Measurements from ENCODE around the gene LIMK2. TPM values are rescaled to one million over a fixed set of nuclear protein-coding genes. Genes with fewer than 3 reads are reported as not detected.

LIMK2 gene
- total RNA-seq, 6 experiments from 2014 or later, result 27.9 to 31.4 (median 28.9) TPM

GRCh38 chr22:31177420-31178162 lies 34.5 kb upstream of the LIMK2 start:
- DNase-seq, result peak; percentile 87
- Mint-ChIP-seq H3K27ac (peak overlapping the region; percentile 86), H3K4me3 (peak overlapping the region; percentile 46), H3K36me3 (ENCODE audit: low read depth) (peaks cover 12% of the 10 kb centered on the region), H3K9me3 (no peaks in the 10 kb centered on the region), H3K4me1 (ENCODE audit: low read depth) (peaks cover 53% of the 10 kb centered on the region), H3K27me3 (ENCODE audit: insufficient read depth) (no peaks in the 10 kb centered on the region; the same call in 1 of the 2 replicates)
- TF ChIP-seq, protein P1, sequence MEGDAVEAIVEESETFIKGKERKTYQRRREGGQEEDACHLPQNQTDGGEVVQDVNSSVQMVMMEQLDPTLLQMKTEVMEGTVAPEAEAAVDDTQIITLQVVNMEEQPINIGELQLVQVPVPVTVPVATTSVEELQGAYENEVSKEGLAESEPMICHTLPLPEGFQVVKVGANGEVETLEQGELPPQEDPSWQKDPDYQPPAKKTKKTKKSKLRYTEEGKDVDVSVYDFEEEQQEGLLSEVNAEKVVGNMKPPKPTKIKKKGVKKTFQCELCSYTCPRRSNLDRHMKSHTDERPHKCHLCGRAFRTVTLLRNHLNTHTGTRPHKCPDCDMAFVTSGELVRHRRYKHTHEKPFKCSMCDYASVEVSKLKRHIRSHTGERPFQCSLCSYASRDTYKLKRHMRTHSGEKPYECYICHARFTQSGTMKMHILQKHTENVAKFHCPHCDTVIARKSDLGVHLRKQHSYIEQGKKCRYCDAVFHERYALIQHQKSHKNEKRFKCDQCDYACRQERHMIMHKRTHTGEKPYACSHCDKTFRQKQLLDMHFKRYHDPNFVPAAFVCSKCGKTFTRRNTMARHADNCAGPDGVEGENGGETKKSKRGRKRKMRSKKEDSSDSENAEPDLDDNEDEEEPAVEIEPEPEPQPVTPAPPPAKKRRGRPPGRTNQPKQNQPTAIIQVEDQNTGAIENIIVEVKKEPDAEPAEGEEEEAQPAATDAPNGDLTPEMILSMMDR (IDR thresholded peaks at IDR 0.05), result peak; percentile 56; the same call in 1 of the 2 replicates

DNA sequence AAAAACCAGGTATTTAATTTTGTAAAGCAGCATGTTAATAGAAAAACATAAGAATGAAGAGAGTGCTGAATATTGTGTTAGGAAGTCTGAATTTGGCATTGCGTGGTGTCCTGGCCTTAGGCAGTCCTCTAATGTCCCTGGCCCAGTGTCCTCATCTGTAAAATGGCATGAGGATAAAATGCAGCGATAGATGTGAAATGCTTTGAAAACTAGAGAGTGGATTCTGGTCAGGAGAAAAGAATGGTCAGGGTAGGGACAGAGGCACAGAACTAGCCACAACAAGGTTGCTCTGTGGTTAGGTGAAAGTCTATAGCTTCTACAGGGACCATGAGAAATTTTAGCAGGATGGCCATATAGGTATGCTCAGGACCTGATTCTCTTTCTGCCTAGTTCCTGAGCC lies 33.2 kb upstream of the LIMK2 start:
- Mint-ChIP-seq H3K4me3 (no peak overlapping the region), H3K4me1 (ENCODE audit: low read depth) (peaks cover 41% of the 10 kb centered on the region), H3K27ac (peak overlapping the region; percentile 86), H3K27me3 (ENCODE audit: insufficient read depth) (no peaks in the 10 kb centered on the region), H3K36me3 (ENCODE audit: low read depth) (peaks cover 12% of the 10 kb centered on the region), H3K9me3 (no peaks in the 10 kb centered on the region)
- TF ChIP-seq, protein P1 (IDR thresholded peaks at IDR 0.05), result no peak
- DNase-seq, result no peak

GRCh38 chr22:31179345-31179744 lies 32.8 kb upstream of the LIMK2 start:
- no peaks in the 10 kb centered on the region for H3K9me3 Mint-ChIP-seq
- no peaks in the 10 kb centered on the region for H3K27me3 Mint-ChIP-seq (ENCODE audit: insufficient read depth)
- no peak overlapping the region for H3K4me3 Mint-ChIP-seq
- peak overlapping the region; percentile 86; the same call in 1 of the 2 replicates for H3K27ac Mint-ChIP-seq
- peak; percentile 22 for DNase-seq
- H3K4me1 Mint-ChIP-seq (ENCODE audit: low read depth), result peaks cover 36% of the 10 kb centered on the region
- H3K36me3 Mint-ChIP-seq (ENCODE audit: low read depth), result peaks cover 12% of the 10 kb centered on the region
- TF ChIP-seq, protein P1 (IDR thresholded peaks at IDR 0.05), result no peak

DNA sequence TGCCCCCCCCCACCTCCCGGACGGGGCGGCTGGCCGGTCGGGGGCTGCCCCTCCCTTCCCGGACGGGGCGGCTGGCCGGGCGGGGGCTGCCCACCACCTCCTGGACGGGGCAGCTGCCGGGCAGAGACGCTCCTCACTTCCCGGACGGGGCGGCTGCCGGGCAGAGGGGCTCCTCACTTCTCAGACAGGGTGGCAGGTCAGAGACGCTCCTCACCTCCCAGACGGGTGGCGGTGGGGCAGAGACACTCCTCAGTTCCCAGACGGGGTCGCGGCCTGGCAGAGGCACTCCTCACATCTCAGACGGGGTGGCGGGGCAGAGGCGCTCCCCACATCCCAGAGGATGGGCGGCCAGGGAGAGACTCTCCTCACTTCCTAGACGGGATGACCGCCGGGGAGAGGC lies 28.1 kb upstream of the LIMK2 start:
- peaks cover 9% of the 10 kb centered on the region for H3K4me1 Mint-ChIP-seq (ENCODE audit: low read depth)
- H3K36me3 Mint-ChIP-seq (ENCODE audit: low read depth), result peaks cover 25% of the 10 kb centered on the region
- no peaks in the 10 kb centered on the region for H3K9me3 Mint-ChIP-seq
- H3K4me3 Mint-ChIP-seq, result no peak overlapping the region
- TF ChIP-seq, protein P1 (IDR thresholded peaks at IDR 0.05), result no peak
- H3K27me3 Mint-ChIP-seq (ENCODE audit: insufficient read depth), result no peaks in the 10 kb centered on the region
- H3K27ac Mint-ChIP-seq, result no peak overlapping the region
- DNase-seq, result no peak

- no peaks in the 10 kb centered on the region for H3K27me3 Mint-ChIP-seq (ENCODE audit: insufficient read depth)
- H3K4me3 Mint-ChIP-seq, result no peak overlapping the region
- peak overlapping the region; percentile 26; the same call in 1 of the 2 replicates for H3K27ac Mint-ChIP-seq
These were observed 27.0 kb upstream of the LIMK2 start for GRCh38 chr22:31185056-31185455.

More at GRCh38 chr22:31185056-31185455, 27.0 kb upstream of the LIMK2 start:
- peaks cover 25% of the 10 kb centered on the region for H3K36me3 Mint-ChIP-seq (ENCODE audit: low read depth)
- no peak for DNase-seq
- TF ChIP-seq, protein P1 (IDR thresholded peaks at IDR 0.05), result no peak
- no peaks in the 10 kb centered on the region for H3K4me1 Mint-ChIP-seq (ENCODE audit: low read depth)
- no peaks in the 10 kb centered on the region for H3K9me3 Mint-ChIP-seq

Measured in HFFc6 (cell line).